ENCODE measurements around the gene PTRHD1.

DNA sequence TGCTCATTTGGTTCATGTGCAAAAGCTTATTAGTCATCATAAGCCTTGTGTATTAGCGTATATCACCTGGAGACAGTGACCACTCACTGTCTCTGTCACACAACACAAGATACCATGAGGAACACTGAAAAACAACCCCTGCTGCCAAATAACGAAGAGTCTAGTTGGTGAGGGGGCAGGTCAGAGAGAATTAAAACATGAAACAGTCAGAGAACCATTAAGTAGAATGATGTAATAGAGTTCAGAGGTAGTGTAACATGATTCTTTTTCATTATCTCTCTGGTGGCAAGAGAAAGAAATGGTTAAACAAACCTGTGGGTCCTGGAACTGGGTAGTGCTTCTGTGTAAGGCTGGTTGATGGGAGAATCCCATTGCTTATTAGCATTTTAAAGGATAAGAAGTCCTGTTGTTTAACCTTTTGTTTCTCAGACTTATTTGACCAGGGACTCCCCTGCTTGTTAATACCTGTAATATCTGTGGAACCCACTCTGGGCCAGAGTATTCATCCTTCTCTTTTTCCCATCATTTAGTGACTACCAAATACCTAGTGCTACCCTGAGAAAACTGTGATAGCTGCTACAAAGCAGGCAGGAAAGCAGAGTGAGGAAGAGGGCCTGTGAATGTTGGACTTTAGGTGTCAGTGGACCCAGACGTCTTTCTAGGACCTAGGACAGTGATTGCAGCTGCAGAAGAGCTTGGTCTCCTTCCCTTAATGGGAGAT is 38.0 kb downstream of the PTRHD1 start:
- TF ChIP-seq EZH2 (IDR thresholded peaks at IDR 0.05; ENCODE audit: borderline replicate concordance, low read depth, low read length, severe bottlenecking) (no peak), CTCF (IDR thresholded peaks at IDR 0.05; ENCODE audit: borderline replicate concordance, extremely low read depth, low read length, poor library complexity, severe bottlenecking) (no peak)

Data from DND-41 (cell line).